ENCODE data around the gene NOS2.

Gene NOS2

GRCh38 chr17:27759528-27759927 lies 40.8 kb downstream of the NOS2 start:
- Histone ChIP-seq H3K9ac (ENCODE audit: low read length) (no peak overlapping the region), H2BK12ac (ENCODE audit: low read length in 2 of 2) (no peak overlapping the region), H3K27me3 (ENCODE audit: control insufficient read depth in 1 of 2, insufficient read depth in 1 of 2, low read length in 2 of 2) (peaks cover 4 to 11% of the 10 kb centered on the region in 2 experiments), H2BK5ac (ENCODE audit: low read depth, low read length, poor library complexity, severe bottlenecking) (no peak overlapping the region), H3K14ac (ENCODE audit: low read length in 2 of 2) (no peak overlapping the region), H2AK5ac (ENCODE audit: low read length, severe bottlenecking) (no peak overlapping the region), H2AFZ (ENCODE audit: low read depth, low read length) (no peak overlapping the region), H3K4me1 (ENCODE audit: control insufficient read depth, insufficient read depth, low read depth, low read length) (peaks cover 2% of the 10 kb centered on the region), H3K4me2 (ENCODE audit: low read length, poor library complexity, severe bottlenecking) (no peak overlapping the region), H2BK120ac (ENCODE audit: low read depth, low read length) (no peak overlapping the region), H3K36me3 (ENCODE audit: control insufficient read depth in 1 of 2, insufficient read depth in 2 of 2, low read depth in 1 of 2, low read length in 2 of 2) (no peaks in the 10 kb centered on the region), H3K79me1 (replicated peaks; ENCODE audit: low read length, poor library complexity, severe bottlenecking) (no peaks in the 10 kb centered on the region), H3K9me3 (ENCODE audit: control insufficient read depth, low read length) (no peaks in the 10 kb centered on the region), H3K4ac (ENCODE audit: low read depth in 1 of 2, low read length in 2 of 2) (no peak overlapping the region), H3K27ac (ENCODE audit: low read length, poor library complexity, severe bottlenecking) (no peak overlapping the region), H4K91ac (ENCODE audit: low read length) (no peak overlapping the region), H4K8ac (ENCODE audit: low read length) (no peak overlapping the region), H2BK15ac (ENCODE audit: low read depth, poor library complexity, severe bottlenecking) (no peak overlapping the region), H3K4me3 (ENCODE audit: insufficient read depth in 1 of 2, low read depth in 1 of 2, low read length in 2 of 2) (no peak overlapping the region), H3K18ac (ENCODE audit: low read depth in 1 of 2, low read length in 2 of 2) (no peak overlapping the region), H3K23ac (ENCODE audit: low read length in 2 of 2) (no peak overlapping the region)
- DNase-seq = no peak
- WGBS = 85% methylated on average over 14 of the region's 14 CpGs

DNA sequence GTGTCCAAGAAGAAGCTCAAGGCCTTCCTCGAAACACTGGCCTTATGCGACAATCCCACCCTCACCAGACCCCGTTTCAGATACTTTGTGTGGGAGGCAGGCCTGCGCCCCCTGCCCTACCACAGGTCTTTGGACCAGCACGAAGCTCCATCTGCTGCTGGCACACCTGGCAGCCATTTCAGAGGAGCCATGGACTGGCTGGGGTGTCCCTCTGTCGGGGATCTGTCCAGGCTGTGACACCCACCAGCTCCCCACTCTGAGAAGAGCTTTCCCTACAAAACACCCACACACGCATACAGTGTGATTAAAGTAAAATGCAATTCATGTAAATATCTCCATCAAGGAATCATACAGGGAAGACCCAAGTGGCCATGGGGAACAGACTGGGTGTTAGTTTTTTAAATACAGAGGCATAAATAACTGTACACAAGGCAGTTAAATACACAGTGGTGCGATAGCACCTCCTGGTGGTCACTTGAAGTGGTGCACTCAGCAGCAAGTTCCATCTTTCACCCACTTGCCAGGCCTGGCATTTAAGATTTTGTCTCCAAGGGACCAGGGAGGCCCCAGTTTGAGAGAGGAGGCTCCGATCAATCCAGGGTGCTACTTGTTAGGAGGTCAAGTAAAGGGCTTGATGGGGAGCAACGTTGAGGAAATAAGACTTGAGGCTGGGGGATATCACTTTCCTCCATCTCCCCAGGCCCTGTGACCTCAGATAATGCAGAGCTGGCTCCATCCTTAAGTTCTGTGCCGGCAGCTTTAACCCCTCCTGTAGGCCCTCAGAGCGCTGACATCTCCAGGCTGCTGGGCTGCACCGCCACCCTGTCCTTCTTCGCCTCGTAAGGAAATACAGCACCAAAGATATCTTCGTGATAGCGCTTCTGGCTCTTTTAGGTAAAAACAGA lies 43.6 kb downstream of the NOS2 start:
- no peak overlapping the region for H2AK5ac ChIP-seq (ENCODE audit: low read length, severe bottlenecking)
- H4K8ac ChIP-seq (ENCODE audit: low read length) = no peak overlapping the region
- H3K14ac ChIP-seq (ENCODE audit: low read length in 2 of 2) = no peak overlapping the region
- no peaks in the 10 kb centered on the region for H3K79me1 ChIP-seq (replicated peaks; ENCODE audit: low read length, poor library complexity, severe bottlenecking)
- no peak overlapping the region for H4K91ac ChIP-seq (ENCODE audit: low read length)
- no peaks in the 10 kb centered on the region for H3K36me3 ChIP-seq (ENCODE audit: control insufficient read depth in 1 of 2, insufficient read depth in 2 of 2, low read depth in 1 of 2, low read length in 2 of 2)
- no peak overlapping the region for H3K23ac ChIP-seq (ENCODE audit: low read length in 2 of 2)
- no peak overlapping the region for H3K9ac ChIP-seq (ENCODE audit: low read length)
- H3K4me2 ChIP-seq (ENCODE audit: low read length, poor library complexity, severe bottlenecking) = no peak overlapping the region
- H3K9me3 ChIP-seq (ENCODE audit: control insufficient read depth, low read length) = no peaks in the 10 kb centered on the region
- peak; percentile 30 for DNase-seq
- H3K27ac ChIP-seq (ENCODE audit: low read length, poor library complexity, severe bottlenecking) = no peak overlapping the region
- WGBS = 79% methylated on average over 15 of the region's 17 CpGs
- no peak overlapping the region for H2BK15ac ChIP-seq (ENCODE audit: low read depth, poor library complexity, severe bottlenecking)
- no peak overlapping the region for H3K4ac ChIP-seq (ENCODE audit: low read depth in 1 of 2, low read length in 2 of 2)
- H3K18ac ChIP-seq (ENCODE audit: low read depth in 1 of 2, low read length in 2 of 2) = no peak overlapping the region
- H2BK12ac ChIP-seq (ENCODE audit: low read length in 2 of 2) = no peak overlapping the region
- H2BK5ac ChIP-seq (ENCODE audit: low read depth, low read length, poor library complexity, severe bottlenecking) = no peak overlapping the region
- H2BK120ac ChIP-seq (ENCODE audit: low read depth, low read length) = no peak overlapping the region
- H3K4me1 ChIP-seq (ENCODE audit: control insufficient read depth, insufficient read depth, low read depth, low read length) = peaks cover 2% of the 10 kb centered on the region
- peaks cover 4 to 9% of the 10 kb centered on the region in 2 experiments for H3K27me3 ChIP-seq (ENCODE audit: control insufficient read depth in 1 of 2, insufficient read depth in 1 of 2, low read length in 2 of 2)
- no peak overlapping the region for H3K4me3 ChIP-seq (ENCODE audit: insufficient read depth in 1 of 2, low read depth in 1 of 2, low read length in 2 of 2)
- H2AFZ ChIP-seq (ENCODE audit: low read depth, low read length) = no peak overlapping the region

DNA sequence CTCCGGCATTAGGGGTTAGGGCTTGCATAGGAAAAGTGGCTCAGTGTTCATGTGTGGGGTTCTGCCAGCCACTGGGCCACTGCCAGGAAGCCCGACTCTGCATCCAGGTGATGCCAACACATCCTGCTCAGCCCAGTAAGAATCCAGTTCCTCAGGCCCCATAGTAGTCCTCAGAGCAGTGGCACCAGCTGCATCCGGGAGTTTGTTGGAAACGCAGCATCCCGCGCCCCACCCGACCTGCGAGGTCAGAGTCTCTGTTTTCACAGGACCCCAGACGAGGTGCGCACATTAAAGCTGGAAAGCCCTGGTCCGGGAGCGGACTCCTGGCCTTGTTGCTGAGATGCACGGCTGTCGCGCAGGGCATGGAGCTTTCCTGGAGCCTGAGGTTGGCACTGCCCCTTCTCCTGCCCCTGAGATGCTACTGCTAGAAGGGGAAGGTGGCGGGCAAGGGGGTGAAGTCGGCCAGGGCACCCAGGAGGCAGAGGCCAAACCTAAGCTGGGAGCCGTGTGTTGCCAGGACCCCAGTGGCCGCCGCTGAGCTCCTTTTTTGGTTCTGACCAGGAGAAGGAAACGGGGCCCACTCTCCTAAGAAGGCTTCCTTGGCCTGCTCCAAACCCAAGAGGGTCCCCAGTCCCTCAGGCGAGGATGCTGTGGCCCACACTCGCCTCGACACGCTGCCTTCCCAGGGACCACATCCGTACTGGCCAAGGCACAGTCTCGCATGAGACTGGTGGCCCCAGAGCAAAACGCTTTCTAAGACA lies 44.4 kb downstream of the NOS2 start:
- no peak overlapping the region for H3K4ac ChIP-seq (ENCODE audit: low read depth in 1 of 2, low read length in 2 of 2)
- WGBS = 91% methylated on average over 27 of the region's 28 CpGs
- H3K4me2 ChIP-seq (ENCODE audit: low read length, poor library complexity, severe bottlenecking) = no peak overlapping the region
- H3K27me3 ChIP-seq (ENCODE audit: control insufficient read depth in 1 of 2, insufficient read depth in 1 of 2, low read length in 2 of 2) = peaks cover 4 to 9% of the 10 kb centered on the region in 2 experiments
- H3K4me1 ChIP-seq (ENCODE audit: control insufficient read depth, insufficient read depth, low read depth, low read length) = peaks cover 2% of the 10 kb centered on the region
- H2BK12ac ChIP-seq (ENCODE audit: low read length in 2 of 2) = no peak overlapping the region
- H3K18ac ChIP-seq (ENCODE audit: low read depth in 1 of 2, low read length in 2 of 2) = no peak overlapping the region
- H3K9ac ChIP-seq (ENCODE audit: low read length) = no peak overlapping the region
- no peak overlapping the region for H2AK5ac ChIP-seq (ENCODE audit: low read length, severe bottlenecking)
- H3K36me3 ChIP-seq (ENCODE audit: control insufficient read depth in 1 of 2, insufficient read depth in 2 of 2, low read depth in 1 of 2, low read length in 2 of 2) = no peaks in the 10 kb centered on the region
- H2BK5ac ChIP-seq (ENCODE audit: low read depth, low read length, poor library complexity, severe bottlenecking) = no peak overlapping the region
- H2AFZ ChIP-seq (ENCODE audit: low read depth, low read length) = no peak overlapping the region
- no peaks in the 10 kb centered on the region for H3K9me3 ChIP-seq (ENCODE audit: control insufficient read depth, low read length)
- no peaks in the 10 kb centered on the region for H3K79me1 ChIP-seq (replicated peaks; ENCODE audit: low read length, poor library complexity, severe bottlenecking)
- no peak overlapping the region for H3K4me3 ChIP-seq (ENCODE audit: insufficient read depth in 1 of 2, low read depth in 1 of 2, low read length in 2 of 2)
- H2BK15ac ChIP-seq (ENCODE audit: low read depth, poor library complexity, severe bottlenecking) = no peak overlapping the region
- no peak overlapping the region for H3K23ac ChIP-seq (ENCODE audit: low read length in 2 of 2)
- no peak for DNase-seq
- no peak overlapping the region for H3K27ac ChIP-seq (ENCODE audit: low read length, poor library complexity, severe bottlenecking)
- H4K91ac ChIP-seq (ENCODE audit: low read length) = no peak overlapping the region
- H3K14ac ChIP-seq (ENCODE audit: low read length in 2 of 2) = no peak overlapping the region
- no peak overlapping the region for H2BK120ac ChIP-seq (ENCODE audit: low read depth, low read length)
- no peak overlapping the region for H4K8ac ChIP-seq (ENCODE audit: low read length)

DNA sequence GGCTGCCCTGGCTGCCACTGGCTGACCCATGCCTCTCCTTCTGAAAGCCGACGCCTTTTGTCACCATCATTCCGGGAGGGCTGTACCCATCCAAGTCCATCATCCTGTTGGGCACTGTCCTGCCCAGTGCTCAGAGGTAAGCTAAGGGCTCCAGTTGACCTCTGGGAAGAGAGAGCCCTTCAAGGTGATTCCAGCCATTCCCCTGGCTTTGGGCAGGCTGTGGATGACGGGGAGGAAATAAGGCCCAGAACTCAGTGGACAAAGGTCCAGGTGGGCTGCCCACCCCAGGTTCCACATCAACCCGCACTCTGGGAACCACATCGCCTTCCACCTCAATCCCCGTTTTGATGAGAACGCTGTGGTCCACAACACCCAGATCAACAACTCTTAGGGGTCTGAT lies 45.8 kb downstream of the NOS2 start:
- Histone ChIP-seq H3K9me3 (ENCODE audit: control insufficient read depth, low read length) (no peaks in the 10 kb centered on the region), H3K9ac (ENCODE audit: low read length) (no peak overlapping the region), H4K8ac (ENCODE audit: low read length) (no peak overlapping the region), H3K23ac (ENCODE audit: low read length in 2 of 2) (no peak overlapping the region), H3K79me1 (replicated peaks; ENCODE audit: low read length, poor library complexity, severe bottlenecking) (no peaks in the 10 kb centered on the region), H3K27ac (ENCODE audit: low read length, poor library complexity, severe bottlenecking) (no peak overlapping the region), H2BK12ac (ENCODE audit: low read length in 2 of 2) (no peak overlapping the region), H3K4me1 (ENCODE audit: control insufficient read depth, insufficient read depth, low read depth, low read length) (peaks cover 2% of the 10 kb centered on the region), H3K4ac (ENCODE audit: low read depth in 1 of 2, low read length in 2 of 2) (no peak overlapping the region), H2BK5ac (ENCODE audit: low read depth, low read length, poor library complexity, severe bottlenecking) (no peak overlapping the region), H2AK5ac (ENCODE audit: low read length, severe bottlenecking) (no peak overlapping the region), H3K4me2 (ENCODE audit: low read length, poor library complexity, severe bottlenecking) (no peak overlapping the region), H3K18ac (ENCODE audit: low read depth in 1 of 2, low read length in 2 of 2) (no peak overlapping the region), H4K91ac (ENCODE audit: low read length) (no peak overlapping the region), H2AFZ (ENCODE audit: low read depth, low read length) (no peak overlapping the region), H2BK120ac (ENCODE audit: low read depth, low read length) (no peak overlapping the region), H3K14ac (ENCODE audit: low read length in 2 of 2) (no peak overlapping the region), H2BK15ac (ENCODE audit: low read depth, poor library complexity, severe bottlenecking) (no peak overlapping the region), H3K4me3 (ENCODE audit: insufficient read depth in 1 of 2, low read depth in 1 of 2, low read length in 2 of 2) (no peak overlapping the region), H3K27me3 (ENCODE audit: control insufficient read depth in 1 of 2, insufficient read depth in 1 of 2, low read length in 2 of 2) (peaks cover 4 to 8% of the 10 kb centered on the region in 2 experiments), H3K36me3 (ENCODE audit: control insufficient read depth in 1 of 2, insufficient read depth in 2 of 2, low read depth in 1 of 2, low read length in 2 of 2) (no peaks in the 10 kb centered on the region)
- no peak for DNase-seq
- 87% methylated on average over 4 of the region's 8 CpGs for WGBS
